Stomach (tissue), 9 donors: ENCODE data around the gene TTC28. TPM values are rescaled to one million over a fixed set of nuclear protein-coding genes. Genes with fewer than 3 reads are reported as not detected.

Experiments used
- DNase-seq, 2 donors: peaks; one replicate each; pipeline versions ENCODE4 v3.0.0 to v3.0.0-alpha.2; 2013 to 2019
- H3K27ac ChIP-seq, 5 donors: fragments of 200-600 bp in 4 of 5; sonication (generic) in 4 of 5; one replicate each; pipeline ENCODE4 v1.5.1; 2013 to 2019; ENCODE audit warnings: mild to moderate bottlenecking in 1 of 5, moderate library complexity in 1 of 5
- H3K27me3 ChIP-seq, 3 donors: fragments of 200-600 bp; sonication (generic); one replicate each; pipeline ENCODE4 v1.5.1; 2017 to 2019; ENCODE audit warnings: mixed run types in 1 of 3
- H3K36me3 ChIP-seq, 4 donors: fragments of 200-600 bp; sonication (generic); 1 replicate in 3 of 4; 2 replicates in 1 of 4; pipeline ENCODE4 v1.5.1; 2016 to 2019
- H3K4me1 ChIP-seq, 4 donors: fragments of 200-600 bp; sonication (generic); one replicate each; pipeline ENCODE4 v1.5.1; 2016 to 2019
- H3K4me3 ChIP-seq, 4 donors: fragments of 200-600 bp; sonication (generic) in 3 of 4; one replicate each; pipeline ENCODE4 v1.5.1; 2016 to 2019; ENCODE audit warnings: mild to moderate bottlenecking in 1 of 4
- H3K9me3 ChIP-seq, 4 donors: fragments of 200-600 bp; sonication (generic); one replicate each; pipeline ENCODE4 v1.5.1; 2016 to 2019
- EP300 ChIP-seq: sonication (generic); formaldehyde crosslinking; IDR thresholded peaks from one replicate; pipeline ENCODE4 v1.6.1; 2017; ENCODE audit warnings: antibody characterized with exemption
- POLR2A ChIP-seq, 4 donors: fragments of 450-650 bp; IDR thresholded peaks; one replicate each; pipeline ENCODE4 v1.6.1; 2016; ENCODE audit warnings: antibody characterized with exemption in 4 of 4, control low read depth in 2 of 4, mild to moderate bottlenecking in 1 of 4, moderate library complexity in 1 of 4
- POLR2AphosphoS5 ChIP-seq, 3 donors: sonication (generic); formaldehyde crosslinking; IDR thresholded peaks; one replicate each; pipeline ENCODE4 v1.6.1; 2016; ENCODE audit warnings: antibody characterized with exemption in 3 of 3
- WGBS, 5 donors: extraction: QIAGEN DNeasy Blood & Tissue Kit in 3 of 5; methylation state at CpG; one replicate each; pipeline versions ENCODE4 v1.1.5 to v1.1.7; 2013 to 2018; 5-methylcytosine and 5-hydroxymethylcytosine counted together
- intact Hi-C: fragments of 100-400 bp; cut with DNase I; formaldehyde crosslinking; loops from one replicate; pipeline ENCODE4 v1.15.1; 2023; ENCODE audit warnings: low total_unique reads
- polyA plus RNA-seq, 3 donors: library from polyadenylated mRNA; stranded (reverse); fragments of 200-250 nt; gene quantifications; one replicate each; pipeline ENCODE4 v1.2.3, GENCODE V29; 2013
- total RNA-seq, 5 donors: library from RNA; depleted of rRNA; stranded (reverse); fragments of >200 nt; gene quantifications; one replicate each; pipeline versions ENCODE4 v1.1.0 to v1.2.3, GENCODE V29; 2014 to 2016
- TF ChIP-seq, protein P1 (sequence below), 7 experiments: fragments of 450-650 bp in 4 of 7; fragments of 200-600 bp in 3 of 7; sonication (generic) in 3 of 7; IDR thresholded peaks; one replicate each; pipeline ENCODE4 v1.5.1; 2016 to 2019; ENCODE audit warnings: antibody characterized with exemption in 7 of 7, control low read depth in 2 of 7, mild to moderate bottlenecking in 1 of 7
- donor health status: healthy with polysubstance abuse.
- donor health status: Bipolar disorder and iron deficiency.
- donor health status: healthy.

The TTC28 gene
- total and polyA plus RNA-seq, 8 donors, result 1.7 to 53.4 (median 24.6) TPM

DNA sequence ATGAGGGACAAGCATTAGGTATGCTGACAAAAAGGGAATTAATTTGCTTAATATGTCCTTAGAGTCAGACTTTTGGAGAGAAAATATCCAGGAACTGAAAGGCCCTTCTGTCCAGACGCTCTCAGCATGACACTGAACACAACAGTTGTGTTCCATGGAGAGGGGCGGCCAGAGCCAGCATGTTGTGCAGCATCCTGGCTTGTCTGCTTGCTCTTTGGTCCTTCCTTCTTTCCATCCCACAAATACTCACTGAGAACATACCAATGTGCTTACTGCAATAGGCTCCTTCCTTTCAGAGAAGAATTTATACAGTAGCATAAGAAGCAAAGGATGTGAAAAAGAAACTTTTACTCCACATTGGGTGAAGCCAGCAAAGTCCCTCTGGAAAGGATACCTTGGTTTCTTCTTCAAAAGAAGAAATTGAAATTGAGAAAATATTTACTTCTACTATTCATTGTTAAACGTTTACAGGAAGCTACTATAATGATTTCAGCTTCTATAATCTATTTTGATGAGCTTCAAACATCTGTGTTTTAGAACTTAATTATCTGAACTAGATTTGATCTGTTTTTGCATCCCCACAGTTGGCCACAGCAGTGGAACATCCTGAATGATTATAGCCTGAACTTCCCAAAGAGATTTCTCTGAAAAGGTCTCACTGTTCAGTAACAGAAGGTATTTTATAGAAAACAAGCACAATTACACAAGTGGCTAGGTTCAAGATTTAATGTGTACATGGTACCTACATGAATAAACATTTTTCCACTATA, 456.5 kb downstream of the TTC28 start:
- Histone ChIP-seq H3K9me3 (no peaks in the 10 kb centered on the region), H3K4me3 (no peak overlapping the region), H3K4me1 (peaks cover 0 to 23% (median 9%) of the 10 kb centered on the region in 4 donors), H3K27me3 (no peaks in the 10 kb centered on the region), H3K27ac (no peak overlapping the region), H3K36me3 (no peaks in the 10 kb centered on the region)
- intact Hi-C loops, result no loop called here
- TF ChIP-seq POLR2A (IDR thresholded peaks at IDR 0.05) (no peak), EP300 (no peak), POLR2AphosphoS5 (IDR thresholded peaks at IDR 0.05) (no peak)
- TF ChIP-seq, protein P1, sequence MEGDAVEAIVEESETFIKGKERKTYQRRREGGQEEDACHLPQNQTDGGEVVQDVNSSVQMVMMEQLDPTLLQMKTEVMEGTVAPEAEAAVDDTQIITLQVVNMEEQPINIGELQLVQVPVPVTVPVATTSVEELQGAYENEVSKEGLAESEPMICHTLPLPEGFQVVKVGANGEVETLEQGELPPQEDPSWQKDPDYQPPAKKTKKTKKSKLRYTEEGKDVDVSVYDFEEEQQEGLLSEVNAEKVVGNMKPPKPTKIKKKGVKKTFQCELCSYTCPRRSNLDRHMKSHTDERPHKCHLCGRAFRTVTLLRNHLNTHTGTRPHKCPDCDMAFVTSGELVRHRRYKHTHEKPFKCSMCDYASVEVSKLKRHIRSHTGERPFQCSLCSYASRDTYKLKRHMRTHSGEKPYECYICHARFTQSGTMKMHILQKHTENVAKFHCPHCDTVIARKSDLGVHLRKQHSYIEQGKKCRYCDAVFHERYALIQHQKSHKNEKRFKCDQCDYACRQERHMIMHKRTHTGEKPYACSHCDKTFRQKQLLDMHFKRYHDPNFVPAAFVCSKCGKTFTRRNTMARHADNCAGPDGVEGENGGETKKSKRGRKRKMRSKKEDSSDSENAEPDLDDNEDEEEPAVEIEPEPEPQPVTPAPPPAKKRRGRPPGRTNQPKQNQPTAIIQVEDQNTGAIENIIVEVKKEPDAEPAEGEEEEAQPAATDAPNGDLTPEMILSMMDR (IDR thresholded peaks at IDR 0.05), result no peak
- peak in 1 of 2 donors; percentile 33 for DNase-seq
- 53 to 69% (median 67%) methylated on average over 3 of the region's 3 CpGs for WGBS, 5 donors

DNA sequence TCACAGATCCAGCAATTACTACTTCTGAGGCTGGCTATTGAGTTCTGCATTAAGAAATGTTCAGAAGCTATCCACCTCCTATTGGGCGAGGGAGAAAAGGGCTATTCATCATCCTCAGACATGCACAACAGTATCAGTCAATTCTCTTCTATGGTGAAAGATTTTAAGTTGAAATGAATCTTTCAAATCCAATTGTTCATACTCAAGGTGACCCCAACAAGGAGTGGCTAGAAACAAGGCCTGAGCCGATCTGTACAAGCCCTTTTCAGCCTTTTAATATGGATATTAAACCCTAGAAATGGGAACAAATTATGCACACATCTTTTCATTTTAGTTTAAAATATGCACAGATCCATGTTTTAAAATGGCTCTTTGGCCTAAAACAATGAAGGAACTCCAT, 457.1 kb downstream of the TTC28 start:
- intact Hi-C loops, result no loop called here
- Histone ChIP-seq H3K36me3 (no peaks in the 10 kb centered on the region), H3K27me3 (no peaks in the 10 kb centered on the region), H3K4me1 (peaks cover 0 to 23% (median 9%) of the 10 kb centered on the region in 4 donors), H3K4me3 (no peak overlapping the region), H3K9me3 (no peaks in the 10 kb centered on the region), H3K27ac (no peak overlapping the region)
- 62 to 78% (median 72%) methylated on average over 2 of the region's 2 CpGs for WGBS, 5 donors
- DNase-seq, result no peak
- no peak for TF ChIP-seq EP300
- TF ChIP-seq, protein P1 (IDR thresholded peaks at IDR 0.05), result no peak
- TF ChIP-seq POLR2A (IDR thresholded peaks at IDR 0.05), result no peak
- TF ChIP-seq POLR2AphosphoS5 (IDR thresholded peaks at IDR 0.05), result no peak

DNA sequence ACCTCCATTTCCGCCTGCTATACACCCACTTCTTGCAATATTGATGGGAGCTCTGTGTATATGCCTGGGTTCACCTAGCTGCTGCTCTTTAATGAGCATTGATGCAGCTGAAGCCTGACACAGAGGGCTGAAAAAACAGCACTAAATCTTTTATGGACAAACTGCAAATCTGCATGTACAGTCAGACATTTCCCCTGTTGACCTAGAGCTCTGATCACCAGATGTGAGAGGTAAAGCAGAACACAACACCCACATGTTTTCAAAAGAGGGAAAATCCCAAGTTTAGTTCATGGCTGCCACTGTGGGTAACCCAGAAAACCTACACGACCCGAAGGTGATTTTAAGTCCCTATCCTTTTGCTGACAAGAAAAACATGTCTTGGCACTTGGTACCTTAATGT, 457.6 kb downstream of the TTC28 start:
- DNase-seq, result no peak
- TF ChIP-seq, protein P1 (IDR thresholded peaks at IDR 0.05), result no peak
- TF ChIP-seq EP300 (no peak), POLR2AphosphoS5 (IDR thresholded peaks at IDR 0.05) (no peak), POLR2A (IDR thresholded peaks at IDR 0.05) (no peak)
- no peaks in the 10 kb centered on the region for H3K27me3 ChIP-seq
- 38 to 69% (median 46%) methylated on average over 3 of the region's 3 CpGs for WGBS, 5 donors
- H3K4me3 ChIP-seq, result no peak overlapping the region
- no peaks in the 10 kb centered on the region for H3K9me3 ChIP-seq
- H3K4me1 ChIP-seq, result peaks cover 0 to 23% (median 9%) of the 10 kb centered on the region in 4 donors
- H3K36me3 ChIP-seq, result no peaks in the 10 kb centered on the region
- intact Hi-C loops, result no loop called here
- H3K27ac ChIP-seq, result no peak overlapping the region

DNA sequence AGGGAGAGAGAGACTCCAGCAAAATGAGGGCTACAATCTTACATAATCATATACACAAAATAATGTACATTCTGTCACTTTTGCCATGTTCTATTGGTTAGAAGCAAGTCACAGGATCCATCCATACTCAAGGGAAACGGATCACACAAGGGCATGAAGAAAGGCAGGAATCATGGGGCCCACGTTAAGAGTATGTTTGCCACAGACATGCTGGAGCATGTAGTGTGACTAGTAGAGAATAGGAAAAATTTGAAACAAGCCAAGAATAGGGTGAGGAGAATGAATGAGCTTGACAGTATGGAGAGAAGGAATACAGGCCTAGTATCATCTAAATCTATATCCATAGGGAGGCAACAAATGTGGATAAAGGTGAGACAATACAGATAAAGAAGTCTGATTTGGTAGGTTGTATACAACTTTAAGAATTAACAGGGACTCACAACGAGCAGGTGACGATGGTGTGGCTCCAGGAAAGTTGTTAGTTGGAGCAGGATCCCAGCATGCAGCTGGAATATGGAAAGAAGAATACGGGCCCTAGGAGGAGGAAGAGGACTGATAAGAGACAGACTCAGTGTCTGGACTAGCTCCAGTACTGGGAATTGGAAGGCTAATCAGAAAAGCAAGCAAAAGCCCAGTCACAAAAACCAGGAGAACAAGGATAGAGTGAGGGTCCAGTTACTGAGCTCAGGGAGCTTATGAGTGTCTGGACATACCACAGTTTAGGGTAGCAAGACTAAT, 458.8 kb downstream of the TTC28 start:
- Histone ChIP-seq H3K9me3 (no peaks in the 10 kb centered on the region), H3K4me1 (peaks cover 0 to 23% (median 9%) of the 10 kb centered on the region in 4 donors), H3K27me3 (no peaks in the 10 kb centered on the region), H3K36me3 (no peaks in the 10 kb centered on the region), H3K4me3 (no peak overlapping the region), H3K27ac (no peak overlapping the region)
- WGBS, 5 donors, result 55 to 71% (median 66%) methylated on average over 5 of the region's 5 CpGs
- intact Hi-C loops, result no loop called here
- no peak for DNase-seq
- TF ChIP-seq, protein P1 (IDR thresholded peaks at IDR 0.05), result no peak
- TF ChIP-seq EP300, result no peak
- no peak for TF ChIP-seq POLR2A (IDR thresholded peaks at IDR 0.05)
- no peak for TF ChIP-seq POLR2AphosphoS5 (IDR thresholded peaks at IDR 0.05)
